ENCODE results near the gene LRP8.

The LRP8 gene

GRCh38 chr1:53344921-53345838, 17.3 kb upstream of the LRP8 start:
- Histone ChIP-seq H3K36me3 (no peaks in the 10 kb centered on the region), H3K27ac (no peak overlapping the region), H3K9me3 (ENCODE audit: severe bottlenecking) (no peaks in the 10 kb centered on the region), H3K27me3 (ENCODE audit: insufficient read depth, low read depth, severe bottlenecking) (no peaks in the 10 kb centered on the region), H3K4me3 (ENCODE audit: low read depth, low read length) (no peak overlapping the region)
- no peak for TF ChIP-seq CTCF (IDR thresholded peaks at IDR 0.05; ENCODE audit: low read depth, low read length)
- no peak for DNase-seq

DNA sequence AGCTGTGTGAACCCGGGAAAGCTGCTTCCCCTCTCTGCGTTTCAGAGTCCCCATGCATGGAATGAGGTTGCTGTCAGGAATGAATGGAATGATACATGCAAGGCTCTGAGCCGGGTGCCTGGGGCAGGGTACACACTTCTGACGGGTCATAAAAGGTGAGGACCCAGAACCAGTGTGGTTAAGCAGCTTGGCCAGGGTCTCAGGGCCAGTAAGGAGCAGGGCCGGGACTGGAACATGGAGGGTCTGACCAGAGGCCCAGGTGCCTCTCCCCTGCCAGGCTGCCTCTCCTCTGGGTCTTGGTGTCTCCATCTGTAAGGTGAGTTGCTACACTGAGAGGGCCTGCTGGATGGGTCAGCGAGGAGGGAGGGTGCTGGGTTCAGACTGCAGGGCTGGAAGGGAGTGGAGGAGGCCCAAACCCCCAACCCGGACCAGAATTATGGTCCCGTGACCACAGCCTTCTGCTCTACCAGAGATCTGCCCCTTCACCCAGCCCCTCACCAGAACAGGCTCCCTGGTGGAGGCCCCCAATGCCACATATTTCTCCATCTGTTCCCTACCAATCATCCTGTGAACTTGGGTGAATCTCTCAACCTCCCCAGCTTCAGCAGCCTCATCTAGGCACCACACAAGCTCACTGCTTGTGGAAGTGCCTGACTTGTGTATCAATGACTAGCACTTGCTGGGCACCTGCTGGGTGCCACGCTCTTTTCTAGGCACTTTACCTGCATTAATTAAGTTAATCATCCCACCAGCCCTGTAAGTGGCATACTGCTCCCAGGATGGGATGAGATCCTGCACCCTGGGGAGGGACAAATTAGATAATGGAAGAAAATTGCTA, 16.2 kb upstream of the LRP8 start:
- no peak for TF ChIP-seq CTCF (IDR thresholded peaks at IDR 0.05; ENCODE audit: low read depth, low read length)
- Histone ChIP-seq H3K27ac (no peak overlapping the region), H3K4me3 (ENCODE audit: low read depth, low read length) (no peak overlapping the region), H3K9me3 (ENCODE audit: severe bottlenecking) (no peaks in the 10 kb centered on the region), H3K36me3 (no peaks in the 10 kb centered on the region), H3K27me3 (ENCODE audit: insufficient read depth, low read depth, severe bottlenecking) (no peaks in the 10 kb centered on the region)
- no peak for DNase-seq

DNA sequence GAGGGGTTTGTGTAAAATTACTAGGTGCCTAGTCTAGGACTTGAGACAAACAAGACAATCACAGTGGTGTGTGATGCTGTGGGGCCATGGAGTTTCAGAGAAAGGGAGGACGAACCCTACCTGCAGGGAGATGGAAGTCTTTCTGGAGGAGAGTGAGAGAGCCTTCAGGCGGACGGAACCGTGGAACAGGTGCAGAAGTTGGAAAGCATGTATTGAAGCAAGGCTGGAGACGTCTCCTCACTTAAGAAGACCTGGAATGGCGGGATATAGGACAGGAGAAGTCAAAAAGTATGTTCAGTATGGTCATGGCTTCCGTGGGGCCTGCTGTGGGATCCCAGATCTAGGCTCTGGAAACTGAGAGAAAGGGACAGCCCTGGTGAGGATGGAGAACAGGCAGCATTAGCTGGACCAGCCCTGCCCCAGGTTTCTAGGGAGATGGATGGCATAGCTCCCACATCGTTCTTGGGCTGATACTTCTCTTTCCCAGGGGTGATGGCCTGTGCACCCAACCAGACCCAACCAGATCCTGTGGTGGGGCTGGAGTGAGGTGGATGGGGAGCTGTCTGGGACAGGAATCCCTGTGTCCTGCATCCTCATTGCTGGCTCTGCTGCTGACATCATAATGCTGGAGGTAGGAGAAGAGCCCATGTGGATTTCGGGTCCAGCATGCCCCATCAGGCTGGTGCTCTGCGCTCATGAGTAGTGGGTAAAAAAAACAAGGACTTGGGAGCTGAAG, 15.0 kb upstream of the LRP8 start:
- no peaks in the 10 kb centered on the region for H3K9me3 ChIP-seq (ENCODE audit: severe bottlenecking)
- no peak overlapping the region for H3K27ac ChIP-seq
- no peak for TF ChIP-seq CTCF (IDR thresholded peaks at IDR 0.05; ENCODE audit: low read depth, low read length)
- DNase-seq: no peak
- H3K4me3 ChIP-seq (ENCODE audit: low read depth, low read length): no peak overlapping the region
- H3K36me3 ChIP-seq: no peaks in the 10 kb centered on the region
- no peaks in the 10 kb centered on the region for H3K27me3 ChIP-seq (ENCODE audit: insufficient read depth, low read depth, severe bottlenecking)

- no peak for DNase-seq
- TF ChIP-seq CTCF (IDR thresholded peaks at IDR 0.05; ENCODE audit: low read depth, low read length): no peak
Measured at GRCh38 chr1:53341961-53342707, 14.3 kb upstream of the LRP8 start.

DNA sequence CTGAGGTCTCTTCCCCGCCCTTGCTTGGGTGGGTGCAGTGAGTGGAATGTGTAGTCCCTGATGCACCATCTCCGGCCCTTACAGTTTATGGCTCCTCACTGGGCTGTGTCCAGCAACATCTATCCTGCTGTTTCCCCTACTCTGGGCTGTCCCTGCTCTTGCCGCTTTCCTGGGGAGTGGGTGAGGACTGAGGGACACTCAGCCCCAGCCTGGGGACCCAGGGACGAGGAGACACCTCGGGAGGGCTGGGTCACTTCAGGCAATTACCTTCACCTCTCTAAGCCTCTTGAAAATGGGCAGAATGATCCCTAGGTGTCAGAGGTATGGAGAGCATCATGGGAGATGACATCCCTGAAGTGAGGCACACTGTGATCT, 13.6 kb upstream of the LRP8 start:
- Histone ChIP-seq H3K36me3 (no peaks in the 10 kb centered on the region), H3K4me3 (ENCODE audit: low read depth, low read length) (no peak overlapping the region), H3K27ac (no peak overlapping the region), H3K9me3 (ENCODE audit: severe bottlenecking) (no peaks in the 10 kb centered on the region), H3K27me3 (ENCODE audit: insufficient read depth, low read depth, severe bottlenecking) (no peaks in the 10 kb centered on the region)
- DNase-seq: no peak
- no peak for TF ChIP-seq CTCF (IDR thresholded peaks at IDR 0.05; ENCODE audit: low read depth, low read length)

More at GRCh38 chr1:53341961-53342707, 14.3 kb upstream of the LRP8 start:
- Histone ChIP-seq H3K4me3 (ENCODE audit: low read depth, low read length) (no peak overlapping the region), H3K36me3 (no peaks in the 10 kb centered on the region), H3K9me3 (ENCODE audit: severe bottlenecking) (no peaks in the 10 kb centered on the region), H3K27ac (no peak overlapping the region), H3K27me3 (ENCODE audit: insufficient read depth, low read depth, severe bottlenecking) (no peaks in the 10 kb centered on the region)

Measured in WERI-Rb-1 (cell line).